ENCODE data around the gene ANKFY1.

DNA sequence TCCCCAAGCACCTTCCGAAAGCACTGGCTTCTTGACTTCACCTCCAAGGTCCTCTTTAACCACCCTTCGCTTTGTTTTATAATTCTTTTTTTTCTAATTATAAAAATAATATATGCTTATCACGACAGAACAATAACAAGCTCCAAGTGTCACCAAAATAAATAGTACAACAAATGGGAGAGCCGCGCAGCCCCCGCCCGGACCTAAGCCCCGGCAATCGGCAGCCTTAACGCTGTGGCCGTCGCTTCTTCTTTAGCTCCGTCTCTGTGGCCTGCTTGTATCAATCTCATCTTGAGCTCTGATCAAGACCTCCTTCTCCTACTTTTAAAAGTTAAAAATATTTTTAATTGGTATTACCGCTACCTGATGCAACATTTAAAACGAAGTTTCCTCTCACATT lies 78.1 kb downstream of the ANKFY1 start:
- TF ChIP-seq, protein P1, sequence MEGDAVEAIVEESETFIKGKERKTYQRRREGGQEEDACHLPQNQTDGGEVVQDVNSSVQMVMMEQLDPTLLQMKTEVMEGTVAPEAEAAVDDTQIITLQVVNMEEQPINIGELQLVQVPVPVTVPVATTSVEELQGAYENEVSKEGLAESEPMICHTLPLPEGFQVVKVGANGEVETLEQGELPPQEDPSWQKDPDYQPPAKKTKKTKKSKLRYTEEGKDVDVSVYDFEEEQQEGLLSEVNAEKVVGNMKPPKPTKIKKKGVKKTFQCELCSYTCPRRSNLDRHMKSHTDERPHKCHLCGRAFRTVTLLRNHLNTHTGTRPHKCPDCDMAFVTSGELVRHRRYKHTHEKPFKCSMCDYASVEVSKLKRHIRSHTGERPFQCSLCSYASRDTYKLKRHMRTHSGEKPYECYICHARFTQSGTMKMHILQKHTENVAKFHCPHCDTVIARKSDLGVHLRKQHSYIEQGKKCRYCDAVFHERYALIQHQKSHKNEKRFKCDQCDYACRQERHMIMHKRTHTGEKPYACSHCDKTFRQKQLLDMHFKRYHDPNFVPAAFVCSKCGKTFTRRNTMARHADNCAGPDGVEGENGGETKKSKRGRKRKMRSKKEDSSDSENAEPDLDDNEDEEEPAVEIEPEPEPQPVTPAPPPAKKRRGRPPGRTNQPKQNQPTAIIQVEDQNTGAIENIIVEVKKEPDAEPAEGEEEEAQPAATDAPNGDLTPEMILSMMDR (IDR thresholded peaks at IDR 0.05; ENCODE audit: borderline replicate concordance, extremely low read depth, low read length, poor library complexity, severe bottlenecking) = no peak
- no peak for TF ChIP-seq EZH2 (IDR thresholded peaks at IDR 0.05; ENCODE audit: borderline replicate concordance, low read depth, low read length, severe bottlenecking)
